ENCODE data around the gene RAPH1. TPM values are rescaled to one million over a fixed set of nuclear protein-coding genes. Genes with fewer than 3 reads are reported as not detected.

The RAPH1 gene
- total RNA-seq, 1 experiment from 2014 or later: 31.4 TPM

- Histone ChIP-seq H3K4me3 (ENCODE audit: low read depth in 2 of 2, low read length in 2 of 2) (no peak overlapping the region), H3K36me3 (ENCODE audit: control insufficient read depth, insufficient read depth, low read length) (no peaks in the 10 kb centered on the region), H3K9me3 (ENCODE audit: control insufficient read depth, insufficient read depth, low read depth, low read length) (no peaks in the 10 kb centered on the region), H3K27me3 (ENCODE audit: control insufficient read depth, insufficient read depth, low read length) (peaks cover 4% of the 10 kb centered on the region; the same call in 1 of the 2 replicates), H3K27ac (ENCODE audit: low read length) (no peak overlapping the region), H3K4me1 (ENCODE audit: control insufficient read depth, insufficient read depth, low read length) (no peaks in the 10 kb centered on the region)
- intact Hi-C loops (cut with micrococcal nuclease; ENCODE audit: unreplicated experiment): no loop called here
- ATAC-seq (no peak), DNase-seq (ENCODE audit: low read depth, low spot score) (no peak)
- TF ChIP-seq SIN3A (IDR thresholded peaks at IDR 0.05; ENCODE audit: borderline replicate concordance, insufficient read depth, low read depth, low read length) (no peak), TCF7L2 (IDR thresholded peaks at IDR 0.05; ENCODE audit: low read depth, low read length) (no peak), REST (IDR thresholded peaks at IDR 0.05; ENCODE audit: insufficient read depth in 1 of 2, low read depth in 2 of 2, low read length in 1 of 2) (no peak), CTCF (IDR thresholded peaks at IDR 0.05) (no peak), POLR2AphosphoS5 (IDR thresholded peaks at IDR 0.05; ENCODE audit: low read depth, low read length) (no peak)
- BruUV-seq (replicated peaks): no TSS peak
- POLR2A ChIA-PET: no interaction called here
- in situ Hi-C loops (cut with HindIII; ENCODE audit: low pct_unique_long_range_greater_than_20kb, low sequenced_read_pairs): no loop called here
- CTCF ChIA-PET: no interaction called here
These were observed 16.7 kb upstream of the RAPH1 start for GRCh38 chr2:203551778-203552177.

- Histone ChIP-seq H3K9me3 (ENCODE audit: control insufficient read depth, insufficient read depth, low read depth, low read length) (no peaks in the 10 kb centered on the region), H3K4me1 (ENCODE audit: control insufficient read depth, insufficient read depth, low read length) (no peaks in the 10 kb centered on the region), H3K27me3 (ENCODE audit: control insufficient read depth, insufficient read depth, low read length) (peaks cover 4% of the 10 kb centered on the region; the same call in 1 of the 2 replicates), H3K4me3 (ENCODE audit: low read depth in 2 of 2, low read length in 2 of 2) (no peak overlapping the region), H3K27ac (ENCODE audit: low read length) (no peak overlapping the region), H3K36me3 (ENCODE audit: control insufficient read depth, insufficient read depth, low read length) (no peaks in the 10 kb centered on the region)
- BruUV-seq (replicated peaks): no TSS peak
- ChIA-PET POLR2A (no interaction called here), CTCF (interaction anchor here (0.7 kb wide), 1 partner anchor 65 kb away, joined by 4 read pairs; no protein-coding TSS in a partner anchor)
- intact Hi-C loops (cut with micrococcal nuclease; ENCODE audit: unreplicated experiment): no loop called here
- no peak for DNase-seq (ENCODE audit: low read depth, low spot score)
- in situ Hi-C loops (cut with HindIII; ENCODE audit: low pct_unique_long_range_greater_than_20kb, low sequenced_read_pairs): no loop called here
- TF ChIP-seq POLR2AphosphoS5 (IDR thresholded peaks at IDR 0.05; ENCODE audit: low read depth, low read length) (no peak), TCF7L2 (IDR thresholded peaks at IDR 0.05; ENCODE audit: low read depth, low read length) (no peak), SIN3A (IDR thresholded peaks at IDR 0.05; ENCODE audit: borderline replicate concordance, insufficient read depth, low read depth, low read length) (no peak)
- ATAC-seq: no peak
These were observed 15.2 kb upstream of the RAPH1 start for GRCh38 chr2:203550266-203550665.

GRCh38 chr2:203549406-203549805 is 14.3 kb upstream of the RAPH1 start:
- ATAC-seq (no peak), DNase-seq (ENCODE audit: low read depth, low spot score) (no peak)
- no peak overlapping the region for H3K4me3 ChIP-seq (ENCODE audit: low read depth in 2 of 2, low read length in 2 of 2)
- POLR2A ChIA-PET: interaction anchor here (0.6 kb wide), 1 partner anchor 118 kb away, joined by 8 read pairs; no protein-coding TSS in a partner anchor
- H3K36me3 ChIP-seq (ENCODE audit: control insufficient read depth, insufficient read depth, low read length): no peaks in the 10 kb centered on the region
- no TSS peak for BruUV-seq (replicated peaks)
- intact Hi-C loops (cut with micrococcal nuclease; ENCODE audit: unreplicated experiment): no loop called here
- no peaks in the 10 kb centered on the region for H3K4me1 ChIP-seq (ENCODE audit: control insufficient read depth, insufficient read depth, low read length)
- CTCF ChIA-PET: no interaction called here
- in situ Hi-C loops (cut with HindIII; ENCODE audit: low pct_unique_long_range_greater_than_20kb, low sequenced_read_pairs): no loop called here
- no peak overlapping the region for H3K27ac ChIP-seq (ENCODE audit: low read length)
- H3K27me3 ChIP-seq (ENCODE audit: control insufficient read depth, insufficient read depth, low read length): peaks cover 4% of the 10 kb centered on the region; the same call in 1 of the 2 replicates
- H3K9me3 ChIP-seq (ENCODE audit: control insufficient read depth, insufficient read depth, low read depth, low read length): no peaks in the 10 kb centered on the region
- TF ChIP-seq CTCF (IDR thresholded peaks at IDR 0.05) (no peak), POLR2AphosphoS5 (IDR thresholded peaks at IDR 0.05; ENCODE audit: low read depth, low read length) (no peak), TCF7L2 (IDR thresholded peaks at IDR 0.05; ENCODE audit: low read depth, low read length) (no peak), SIN3A (IDR thresholded peaks at IDR 0.05; ENCODE audit: borderline replicate concordance, insufficient read depth, low read depth, low read length) (no peak), REST (IDR thresholded peaks at IDR 0.05; ENCODE audit: insufficient read depth in 1 of 2, low read depth in 2 of 2, low read length in 1 of 2) (no peak)

All from Panc1 (cell line).